HEK293T (cell line): ENCODE data around the gene TBL1XR1.

Experiments
- BHLHE40 ChIP-seq: fragments of 450-650 bp; IDR thresholded peaks from 2 replicates; pipeline ENCODE4 v1.6.1; 2016; ENCODE audit warnings: mild to moderate bottlenecking, moderate library complexity, borderline replicate concordance
- CTBP1 ChIP-seq: fragments of 450-650 bp; IDR thresholded peaks from 2 replicates; pipeline ENCODE4 v1.6.1; 2016; ENCODE audit warnings: borderline replicate concordance
- ELF4 ChIP-seq: fragments of 450-650 bp; IDR thresholded peaks from 2 replicates; pipeline ENCODE4 v1.6.1; 2017; ENCODE audit warnings: antibody characterized with exemption
- FOXA1 ChIP-seq: fragments of 450-650 bp; IDR thresholded peaks from 2 replicates; pipeline ENCODE4 v1.6.1; 2016; ENCODE audit warnings: mild to moderate bottlenecking
- FOXK2 ChIP-seq: fragments of 450-650 bp; IDR thresholded peaks from 2 replicates; pipeline ENCODE4 v1.6.1; 2016; ENCODE audit warnings: mild to moderate bottlenecking
- FOXM1 ChIP-seq: fragments of 450-650 bp; IDR thresholded peaks from 2 replicates; pipeline ENCODE4 v1.6.1; 2017; ENCODE audit warnings: mild to moderate bottlenecking, borderline replicate concordance
- HDGF ChIP-seq: fragments of 450-650 bp; IDR thresholded peaks from 2 replicates; pipeline ENCODE4 v1.6.1; 2017; ENCODE audit warnings: antibody characterized with exemption, borderline replicate concordance
- L3MBTL2 ChIP-seq: fragments of 450-650 bp; conservative IDR thresholded peaks from 2 replicates; pipeline ENCODE4 v1.6.1; 2016; ENCODE audit warnings: mild to moderate bottlenecking
- LEF1 ChIP-seq: fragments of 450-650 bp; IDR thresholded peaks from 2 replicates; pipeline ENCODE4 v1.6.1; 2017; ENCODE audit warnings: mild to moderate bottlenecking, borderline replicate concordance
- NFRKB ChIP-seq: fragments of 450-650 bp; IDR thresholded peaks from 2 replicates; pipeline ENCODE4 v1.6.1; 2016; ENCODE audit warnings: mild to moderate bottlenecking, moderate library complexity
- PKNOX1 ChIP-seq: fragments of 450-650 bp; IDR thresholded peaks from 2 replicates; pipeline ENCODE4 v1.6.1; 2016
- SP1 ChIP-seq: fragments of 450-650 bp; IDR thresholded peaks from 2 replicates; pipeline ENCODE4 v1.6.1; 2017
- SUZ12 ChIP-seq: fragments of 450-650 bp; IDR thresholded peaks from 2 replicates; pipeline ENCODE4 v1.6.1; 2016; ENCODE audit warnings: mild to moderate bottlenecking
- TARDBP ChIP-seq: fragments of 450-650 bp; IDR thresholded peaks from 2 replicates; pipeline ENCODE4 v1.6.1; 2016

GRCh38 chr3:176987901-176988650, 209.2 kb downstream of the TBL1XR1 start:
- TF ChIP-seq BHLHE40, result no peak
- no peak for TF ChIP-seq FOXM1
- no peak for TF ChIP-seq FOXK2
- no peak for TF ChIP-seq ELF4
- TF ChIP-seq CTBP1, result no peak
- TF ChIP-seq LEF1, result no peak
- no peak for TF ChIP-seq SUZ12
- TF ChIP-seq SP1, result no peak
- TF ChIP-seq HDGF, result no peak
- no peak for TF ChIP-seq FOXA1
- TF ChIP-seq TARDBP, result no peak
- no peak for TF ChIP-seq L3MBTL2
- TF ChIP-seq NFRKB, result no peak
- no peak for TF ChIP-seq PKNOX1
